Hindlimb muscle (tissue), 1 donor: Measurements from ENCODE around the gene BRMS1L. TPM values are rescaled to one million over a fixed set of nuclear protein-coding genes. Genes with fewer than 3 reads are reported as not detected.

ENCODE experiments used
- polyA plus RNA-seq: library from polyadenylated mRNA; unstranded; fragments of 120-200 nt; gene quantifications from one replicate; pipeline ENCODE4 v1.2.1, GENCODE V29; 2013; ENCODE audit not compliant: insufficient read length

The BRMS1L gene
- polyA plus RNA-seq, 1 donor, result 17.9 TPM

Other genes with a start within 250 kb of the BRMS1L start
- 23.0 TPM for gene RALGAPA1, start 17.0 kb upstream of the BRMS1L start, polyA plus RNA-seq